Right hindlimb (tissue), 1 donor: ENCODE measurements around the gene COPZ2.

ENCODE experiments used
- DNase-seq: peaks from one replicate; pipeline ENCODE4 v3.0.0-alpha.2; 2018

Gene COPZ2

DNA sequence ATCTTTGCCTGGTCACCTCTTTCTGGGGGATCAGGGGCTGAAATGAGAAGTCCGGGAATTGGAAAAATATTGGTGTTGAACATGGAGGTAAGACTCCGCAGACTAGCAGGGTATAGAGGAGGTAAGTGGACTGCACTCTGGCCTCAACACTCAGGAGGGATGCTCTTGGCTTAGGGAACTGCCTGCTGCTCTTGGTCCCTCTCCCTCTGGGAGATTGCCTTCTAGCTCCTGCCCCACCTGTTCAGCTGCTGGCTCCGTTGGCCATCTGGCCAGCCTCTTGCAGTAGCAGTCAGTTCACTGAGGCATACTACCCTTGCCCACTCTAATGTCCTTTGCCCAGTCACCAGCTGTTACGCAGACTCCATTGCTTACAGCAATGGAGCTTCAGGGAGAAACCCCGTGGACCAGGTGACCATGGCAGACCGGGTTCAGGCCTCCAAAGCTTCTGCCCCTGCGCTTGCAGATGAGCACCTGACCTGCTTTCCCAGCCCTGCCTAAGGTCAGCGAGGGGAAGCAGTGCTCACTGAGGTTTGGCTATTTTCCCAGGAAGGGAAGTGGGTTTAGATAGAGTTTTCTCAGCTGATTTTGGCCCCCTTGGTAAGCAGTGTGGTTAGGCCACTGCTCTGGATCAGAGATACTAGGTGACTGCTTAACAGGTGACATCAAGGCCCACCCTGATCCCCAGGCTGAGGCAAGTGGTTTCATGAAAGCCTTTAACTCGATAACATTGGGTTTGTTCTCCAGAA lies 54.8 kb downstream of the COPZ2 start:
- DNase-seq: no peak

GRCh38 chr17:47982091-47982617 lies 55.4 kb downstream of the COPZ2 start:
- DNase-seq: no peak

DNA sequence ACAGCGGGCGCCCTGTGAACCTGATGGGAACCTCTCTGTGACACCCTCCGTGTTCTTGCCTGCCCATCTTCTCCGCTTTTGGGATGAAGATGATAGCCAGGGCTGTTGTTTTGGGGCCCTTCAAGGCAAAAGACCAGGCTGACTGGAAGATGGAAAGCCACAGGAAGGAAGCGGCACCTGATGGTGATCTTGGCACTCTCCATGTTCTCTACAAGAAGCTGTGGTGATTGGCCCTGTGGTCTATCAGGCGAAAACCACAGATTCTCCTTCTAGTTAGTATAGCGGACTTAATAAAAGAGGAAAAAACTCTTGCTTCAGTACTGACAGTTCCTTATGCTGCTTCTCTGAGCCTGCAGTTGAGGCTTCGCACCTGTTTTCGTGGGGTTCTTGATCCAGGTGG lies 56.1 kb downstream of the COPZ2 start:
- DNase-seq: no peak

DNA sequence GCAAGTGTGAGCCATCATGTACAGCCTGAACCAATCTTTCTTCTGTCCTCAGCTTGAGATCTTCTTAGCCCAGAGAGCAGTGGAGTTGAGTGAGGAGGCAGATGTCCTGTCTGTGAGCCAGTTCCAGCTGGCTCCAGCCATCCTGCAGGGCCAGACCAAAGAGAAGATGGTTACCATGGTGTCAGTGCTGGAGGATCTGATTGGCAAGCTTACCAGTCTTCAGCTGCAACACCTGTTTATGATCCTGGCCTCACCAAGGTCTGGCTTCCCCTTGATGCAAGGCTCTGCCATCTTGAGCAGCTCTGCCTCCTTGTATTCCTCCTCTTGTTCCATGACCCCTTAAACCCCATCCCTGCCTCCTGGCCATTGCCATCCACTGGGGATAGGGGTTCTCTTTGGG lies 57.1 kb downstream of the COPZ2 start:
- DNase-seq: no peak

GRCh38 chr17:47978324-47978723 lies 59.3 kb downstream of the COPZ2 start:
- DNase-seq: peak; percentile 62
